ENCODE data around the gene ARRDC1. TPM values are rescaled to one million over a fixed set of nuclear protein-coding genes. Genes with fewer than 3 reads are reported as not detected.

Gene ARRDC1
- total and polyA plus RNA-seq, 2 donors from 2014 or later, result 42.3 to 88.9 TPM

GRCh38 chr9:137650259-137650658, 44.8 kb downstream of the ARRDC1 start:
- TF ChIP-seq, protein P1, sequence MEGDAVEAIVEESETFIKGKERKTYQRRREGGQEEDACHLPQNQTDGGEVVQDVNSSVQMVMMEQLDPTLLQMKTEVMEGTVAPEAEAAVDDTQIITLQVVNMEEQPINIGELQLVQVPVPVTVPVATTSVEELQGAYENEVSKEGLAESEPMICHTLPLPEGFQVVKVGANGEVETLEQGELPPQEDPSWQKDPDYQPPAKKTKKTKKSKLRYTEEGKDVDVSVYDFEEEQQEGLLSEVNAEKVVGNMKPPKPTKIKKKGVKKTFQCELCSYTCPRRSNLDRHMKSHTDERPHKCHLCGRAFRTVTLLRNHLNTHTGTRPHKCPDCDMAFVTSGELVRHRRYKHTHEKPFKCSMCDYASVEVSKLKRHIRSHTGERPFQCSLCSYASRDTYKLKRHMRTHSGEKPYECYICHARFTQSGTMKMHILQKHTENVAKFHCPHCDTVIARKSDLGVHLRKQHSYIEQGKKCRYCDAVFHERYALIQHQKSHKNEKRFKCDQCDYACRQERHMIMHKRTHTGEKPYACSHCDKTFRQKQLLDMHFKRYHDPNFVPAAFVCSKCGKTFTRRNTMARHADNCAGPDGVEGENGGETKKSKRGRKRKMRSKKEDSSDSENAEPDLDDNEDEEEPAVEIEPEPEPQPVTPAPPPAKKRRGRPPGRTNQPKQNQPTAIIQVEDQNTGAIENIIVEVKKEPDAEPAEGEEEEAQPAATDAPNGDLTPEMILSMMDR (IDR thresholded peaks at IDR 0.05; ENCODE audit: borderline replicate concordance, extremely low read depth, insufficient read depth), result no peak
- Histone ChIP-seq H3K4me1 (ENCODE audit: control insufficient read depth in 2 of 3, insufficient read depth in 2 of 3, low read depth in 1 of 3, low read length in 3 of 3) (no peaks in the 10 kb centered on the region), H3K27ac (ENCODE audit: low read depth in 2 of 2, low read length in 2 of 2) (no peak overlapping the region), H3K4me3 (ENCODE audit: low read length in 3 of 3) (no peak overlapping the region), H3K27me3 (ENCODE audit: control insufficient read depth, insufficient read depth, low read length) (no peaks in the 10 kb centered on the region), H3K36me3 (ENCODE audit: control insufficient read depth in 2 of 3, insufficient read depth in 3 of 3, low read length in 3 of 3) (peaks cover 0 to 2% (median 2%) of the 10 kb centered on the region in 3 donors), H3K9ac (ENCODE audit: low read length in 3 of 3) (no peak overlapping the region), H3K9me3 (ENCODE audit: control insufficient read depth in 2 of 3, insufficient read depth in 1 of 3, low read length in 3 of 3) (no peaks in the 10 kb centered on the region)
- DNase-seq (no peak), FAIRE-seq (no peak)
- intact Hi-C loops (cut with DNase I), result no loop called here

- no peak overlapping the region for H3K4me3 ChIP-seq (ENCODE audit: low read length in 3 of 3)
- H3K4me1 ChIP-seq (ENCODE audit: control insufficient read depth in 2 of 3, insufficient read depth in 2 of 3, low read depth in 1 of 3, low read length in 3 of 3), result no peaks in the 10 kb centered on the region
- TF ChIP-seq, protein P1 (IDR thresholded peaks at IDR 0.05; ENCODE audit: borderline replicate concordance, extremely low read depth, insufficient read depth), result no peak
- FAIRE-seq, result no peak
- H3K9ac ChIP-seq (ENCODE audit: low read length in 3 of 3), result no peak overlapping the region
- no peak overlapping the region for H3K27ac ChIP-seq (ENCODE audit: low read depth in 2 of 2, low read length in 2 of 2)
- peaks cover 0 to 6% (median 2%) of the 10 kb centered on the region in 3 donors for H3K36me3 ChIP-seq (ENCODE audit: control insufficient read depth in 2 of 3, insufficient read depth in 3 of 3, low read length in 3 of 3)
- DNase-seq, result no peak
- intact Hi-C loops (cut with DNase I), result no loop called here
- no peaks in the 10 kb centered on the region for H3K27me3 ChIP-seq (ENCODE audit: control insufficient read depth, insufficient read depth, low read length)
- no peaks in the 10 kb centered on the region for H3K9me3 ChIP-seq (ENCODE audit: control insufficient read depth in 2 of 3, insufficient read depth in 1 of 3, low read length in 3 of 3)
These were observed 45.3 kb downstream of the ARRDC1 start for GRCh38 chr9:137650779-137651178.

- DNase-seq (no peak), FAIRE-seq (no peak)
- H3K27me3 ChIP-seq (ENCODE audit: control insufficient read depth, insufficient read depth, low read length), result no peaks in the 10 kb centered on the region
- H3K36me3 ChIP-seq (ENCODE audit: control insufficient read depth in 2 of 3, insufficient read depth in 3 of 3, low read length in 3 of 3), result peaks cover 0 to 3% (median 0%) of the 10 kb centered on the region in 3 donors
- intact Hi-C loops (cut with DNase I), result no loop called here
- no peak overlapping the region for H3K9ac ChIP-seq (ENCODE audit: low read length in 3 of 3)
- H3K4me3 ChIP-seq (ENCODE audit: low read length in 3 of 3), result no peak overlapping the region
- no peaks in the 10 kb centered on the region for H3K4me1 ChIP-seq (ENCODE audit: control insufficient read depth in 2 of 3, insufficient read depth in 2 of 3, low read depth in 1 of 3, low read length in 3 of 3)
- TF ChIP-seq, protein P1 (IDR thresholded peaks at IDR 0.05; ENCODE audit: borderline replicate concordance, extremely low read depth, insufficient read depth), result no peak
- H3K27ac ChIP-seq (ENCODE audit: low read depth in 2 of 2, low read length in 2 of 2), result no peak overlapping the region
- H3K9me3 ChIP-seq (ENCODE audit: control insufficient read depth in 2 of 3, insufficient read depth in 1 of 3, low read length in 3 of 3), result no peaks in the 10 kb centered on the region
These were observed 50.9 kb downstream of the ARRDC1 start for GRCh38 chr9:137656416-137656815.

GRCh38 chr9:137657606-137658005, 52.1 kb downstream of the ARRDC1 start:
- no peak overlapping the region for H3K9ac ChIP-seq (ENCODE audit: low read length in 3 of 3)
- peaks cover 0 to 3% (median 0%) of the 10 kb centered on the region in 3 donors for H3K36me3 ChIP-seq (ENCODE audit: control insufficient read depth in 2 of 3, insufficient read depth in 3 of 3, low read length in 3 of 3)
- DNase-seq (no peak), FAIRE-seq (no peak)
- no peak overlapping the region for H3K4me3 ChIP-seq (ENCODE audit: low read length in 3 of 3)
- intact Hi-C loops (cut with DNase I), result no loop called here
- no peaks in the 10 kb centered on the region for H3K27me3 ChIP-seq (ENCODE audit: control insufficient read depth, insufficient read depth, low read length)
- no peaks in the 10 kb centered on the region for H3K9me3 ChIP-seq (ENCODE audit: control insufficient read depth in 2 of 3, insufficient read depth in 1 of 3, low read length in 3 of 3)
- H3K27ac ChIP-seq (ENCODE audit: low read depth in 2 of 2, low read length in 2 of 2), result no peak overlapping the region
- no peaks in the 10 kb centered on the region for H3K4me1 ChIP-seq (ENCODE audit: control insufficient read depth in 2 of 3, insufficient read depth in 2 of 3, low read depth in 1 of 3, low read length in 3 of 3)
- TF ChIP-seq, protein P1 (IDR thresholded peaks at IDR 0.05; ENCODE audit: borderline replicate concordance, extremely low read depth, insufficient read depth), result no peak
